Large intestine (tissue), 12 donors: Measurements from ENCODE around the gene HOXD1. TPM values are rescaled to one million over a fixed set of nuclear protein-coding genes. Genes with fewer than 3 reads are reported as not detected.

ENCODE experiments used
- DNase-seq, 2 donors: peaks; one replicate each; pipeline versions ENCODE4 v3.0.0 to v3.0.0-alpha.2; 2013
- H3K27ac ChIP-seq: one replicate; pipeline ENCODE4 v1.5.1; 2013; ENCODE audit warnings: low read length
- H3K27me3 ChIP-seq: 2 replicates; pipeline ENCODE4 v1.6.1; 2013; ENCODE audit warnings: low read length; ENCODE audit not compliant: control insufficient read depth, insufficient read depth
- H3K36me3 ChIP-seq: 2 replicates; pipeline ENCODE4 v1.6.1; 2013; ENCODE audit warnings: low read length; ENCODE audit not compliant: control insufficient read depth, insufficient read depth
- H3K4me1 ChIP-seq: one replicate; pipeline ENCODE4 v1.6.1; 2013; ENCODE audit warnings: low read length; ENCODE audit not compliant: control insufficient read depth, insufficient read depth
- H3K4me3 ChIP-seq: one replicate; pipeline ENCODE4 v1.5.1; 2013; ENCODE audit warnings: low read length
- H3K9me3 ChIP-seq: one replicate; pipeline ENCODE4 v1.6.1; 2013; ENCODE audit warnings: mild to moderate bottlenecking, low read depth, low read length, moderate library complexity; ENCODE audit not compliant: control insufficient read depth
- WGBS: methylation state at CpG from one replicate; pipeline ENCODE4 v1.1.5; 2013; ENCODE audit warnings: low lambda C conversion rate; ENCODE audit not compliant: insufficient coverage; 5-methylcytosine and 5-hydroxymethylcytosine counted together
- long read RNA-seq, 11 donors: transcript quantifications; one replicate each; lab custom pipeline, GENCODE V29; 2026
- polyA plus RNA-seq: library from polyadenylated mRNA; unstranded; fragments of 120-200 nt; gene quantifications from one replicate; pipeline ENCODE4 v1.2.1, GENCODE V29; 2013

Gene HOXD1
- 2.6 TPM for polyA plus RNA-seq
- long read RNA-seq, donor 1, partial matches to known transcripts = 0 of 2 reads
- long read RNA-seq, donor 1, other reads (novel, unspliced or antisense) = 0 of 2 reads
- long read RNA-seq, donor 2, partial matches to known transcripts = 205 of 207 reads
- long read RNA-seq, donor 2, other reads (novel, unspliced or antisense) = 0 of 207 reads
- long read RNA-seq, donor 3 = 0 reads
- long read RNA-seq, donor 4 = 0 reads
- long read RNA-seq, donor 5, partial matches to known transcripts = 0 of 2 reads
- long read RNA-seq, donor 5, other reads (novel, unspliced or antisense) = 0 of 2 reads
- long read RNA-seq, donor 6, partial matches to known transcripts = 0 of 1 reads
- long read RNA-seq, donor 6, other reads (novel, unspliced or antisense) = 0 of 1 reads
- long read RNA-seq, donor 7, partial matches to known transcripts = 0 of 3 reads
- long read RNA-seq, donor 7, other reads (novel, unspliced or antisense) = 0 of 3 reads
- long read RNA-seq, donor 8, transcript HOXD1-201 (2 exons, 1,975 nt) = major isoform, 8 of 8 reads
- long read RNA-seq, donor 8, partial matches to known transcripts = 0 of 8 reads
- long read RNA-seq, donor 8, other reads (novel, unspliced or antisense) = 0 of 8 reads
- long read RNA-seq, donor 9, partial matches to known transcripts = 201 of 202 reads
- long read RNA-seq, donor 9, other reads (novel, unspliced or antisense) = 0 of 202 reads
- long read RNA-seq, donor 10, partial matches to known transcripts = 0 of 2 reads
- long read RNA-seq, donor 10, other reads (novel, unspliced or antisense) = 0 of 2 reads
- long read RNA-seq, donor 11, partial matches to known transcripts = 0 of 1 reads
- long read RNA-seq, donor 11, other reads (novel, unspliced or antisense) = 0 of 1 reads

- peak in 1 of 2 donors; percentile 67 for DNase-seq
- Histone ChIP-seq H3K4me3 (peak within 1 kb of the TSS; percentile 62), H3K27ac (peak within 1 kb of the TSS; percentile 60), H3K9me3 (peaks cover 4% of the 10 kb centered on the region), H3K36me3 (no peaks in the 10 kb centered on the region), H3K4me1 (peaks cover 14% of the 10 kb centered on the region), H3K27me3 (peaks cover 83% of the 10 kb centered on the region)
- WGBS = 0% methylated on average over 2 of the region's 68 CpGs
Observed at GRCh38 chr2:176187899-176188773, at the start of gene HOXD1. Gene HOXD1, plus strand, starts transcription at chr2:176188668. Its CDS starts 134 bp downstream, at chr2:176188802.

GRCh38 chr2:176138923-176139660 is 49.4 kb upstream of the HOXD1 start:
- no peak for DNase-seq
- Histone ChIP-seq H3K4me3 (no peak overlapping the region), H3K4me1 (peaks cover 3% of the 10 kb centered on the region), H3K9me3 (peaks cover 6% of the 10 kb centered on the region), H3K27ac (peak overlapping the region; percentile 55), H3K36me3 (no peaks in the 10 kb centered on the region), H3K27me3 (peaks cover 84% of the 10 kb centered on the region)
- WGBS = no CpG with 5 or more reads among the region's 28 CpGs

- H3K4me1 ChIP-seq = peaks cover 3% of the 10 kb centered on the region
- no peak for DNase-seq
- no CpG with 5 or more reads among the region's 41 CpGs for whole genome bisulfite sequencing
- peaks cover 6% of the 10 kb centered on the region for H3K9me3 ChIP-seq
- H3K4me3 ChIP-seq = peak overlapping the region; percentile 49
- H3K27ac ChIP-seq = peak overlapping the region; percentile 28
- H3K36me3 ChIP-seq = no peaks in the 10 kb centered on the region
- peaks cover 77% of the 10 kb centered on the region for H3K27me3 ChIP-seq
Observed at GRCh38 chr2:176139661-176140512, 48.6 kb upstream of the HOXD1 start.

- peaks cover 77% of the 10 kb centered on the region for H3K27me3 ChIP-seq
- WGBS = no CpG with 5 or more reads among the region's 48 CpGs
- peak overlapping the region; percentile 49 for H3K4me3 ChIP-seq
- peak; percentile 70 to 73 for DNase-seq
- peaks cover 6% of the 10 kb centered on the region for H3K9me3 ChIP-seq
- H3K36me3 ChIP-seq = no peaks in the 10 kb centered on the region
- H3K4me1 ChIP-seq = peaks cover 6% of the 10 kb centered on the region
- H3K27ac ChIP-seq = peak overlapping the region; percentile 28
Observed at GRCh38 chr2:176140513-176141317, 47.8 kb upstream of the HOXD1 start.

- peaks cover 76% of the 10 kb centered on the region for H3K27me3 ChIP-seq
- H3K36me3 ChIP-seq = no peaks in the 10 kb centered on the region
- H3K4me1 ChIP-seq = peaks cover 6% of the 10 kb centered on the region
- WGBS = no CpG with 5 or more reads among the region's 2 CpGs
- H3K4me3 ChIP-seq = no peak overlapping the region
- no peak overlapping the region for H3K27ac ChIP-seq
- peaks cover 3% of the 10 kb centered on the region for H3K9me3 ChIP-seq
- no peak for DNase-seq
Observed at GRCh38 chr2:176142281-176142680, 46.2 kb upstream of the HOXD1 start.

GRCh38 chr2:176145085-176145969 is 43.1 kb upstream of the HOXD1 start:
- Histone ChIP-seq H3K27ac (no peak overlapping the region), H3K27me3 (peaks cover 76% of the 10 kb centered on the region)
- WGBS = no CpG with 5 or more reads among the region's 4 CpGs

GRCh38 chr2:176146101-176146500 is 42.4 kb upstream of the HOXD1 start:
- Histone ChIP-seq H3K27ac (no peak overlapping the region), H3K27me3 (peaks cover 76% of the 10 kb centered on the region), H3K4me1 (peaks cover 3% of the 10 kb centered on the region), H3K9me3 (peaks cover 5% of the 10 kb centered on the region), H3K36me3 (no peaks in the 10 kb centered on the region), H3K4me3 (no peak overlapping the region)
- WGBS = no CpG with 5 or more reads among the region's 6 CpGs
- no peak for DNase-seq

More at GRCh38 chr2:176145085-176145969, 43.1 kb upstream of the HOXD1 start:
- H3K4me1 ChIP-seq = peaks cover 3% of the 10 kb centered on the region
- H3K36me3 ChIP-seq = no peaks in the 10 kb centered on the region
- no peak for DNase-seq
- H3K4me3 ChIP-seq = no peak overlapping the region
- peaks cover 5% of the 10 kb centered on the region for H3K9me3 ChIP-seq

- peaks cover 80% of the 10 kb centered on the region for H3K27me3 ChIP-seq
- no peak for DNase-seq
- peaks cover 5% of the 10 kb centered on the region for H3K9me3 ChIP-seq
- peaks cover 3% of the 10 kb centered on the region for H3K4me1 ChIP-seq
- H3K27ac ChIP-seq = no peak overlapping the region
- H3K4me3 ChIP-seq = no peak overlapping the region
- no peaks in the 10 kb centered on the region for H3K36me3 ChIP-seq
Observed at GRCh38 chr2:176146645-176147044, 41.8 kb upstream of the HOXD1 start.
